ENCODE data around the gene RNF144B. TPM values are rescaled to one million over a fixed set of nuclear protein-coding genes. Genes with fewer than 3 reads are reported as not detected.

RNF144B gene
- total and polyA plus RNA-seq, 10 of the 15 experiments (the other 5 are each of a cell fraction or from before 2014, with no cell fraction given) = 0.03 to 0.18 (median 0.14) TPM

- Histone ChIP-seq H3K9ac (ENCODE audit: control insufficient read depth, insufficient read depth, low read length) (no peak overlapping the region), H3K27ac (ENCODE audit: control insufficient read depth, insufficient read depth) (no peak overlapping the region), H3K4me1 (ENCODE audit: control insufficient read depth, insufficient read depth, low read length) (no peaks in the 10 kb centered on the region), H3K36me3 (ENCODE audit: control insufficient read depth in 2 of 2, insufficient read depth in 2 of 2, low read length in 1 of 2) (no peaks in the 10 kb centered on the region), H3K9me3 (replicated peaks; ENCODE audit: control insufficient read depth, insufficient read depth, low read length) (no peaks in the 10 kb centered on the region), H2AFZ (ENCODE audit: control insufficient read depth, low read depth, low read length) (no peak overlapping the region), H3K27me3 (replicated peaks in 1 of 2; ENCODE audit: control insufficient read depth in 2 of 2, insufficient read depth in 2 of 2, low read length in 1 of 2) (no peaks in the 10 kb centered on the region; a peak in 1 of 4 replicates), H3K4me2 (ENCODE audit: control insufficient read depth, insufficient read depth) (no peak overlapping the region), H3K79me2 (ENCODE audit: control insufficient read depth, insufficient read depth, low read length) (no peaks in the 10 kb centered on the region), H4K20me1 (ENCODE audit: control insufficient read depth, insufficient read depth) (no peaks in the 10 kb centered on the region), H3K4me3 (no peak overlapping the region)
- POLR2A ChIA-PET = no interaction called here
- SMC1A ChIA-PET (ENCODE audit: uncharacterized antibody, unreplicated experiment) = no interaction called here
- RAD21 ChIA-PET (ENCODE audit: unreplicated experiment) = no interaction called here
- CTCF ChIA-PET = no interaction called here
- 0% methylated on average over 2 of the region's 2 CpGs for WGBS (ENCODE audit: insufficient coverage, insufficient replicate concordance, low lambda C conversion rate, missing lambda C conversion rate)
- in situ Hi-C loops (cut with MboI) = no loop called here
- no peak for FAIRE-seq
- no TSS peak for BruUV-seq (replicated peaks)
- intact Hi-C loops (cut with micrococcal nuclease; ENCODE audit: unreplicated experiment) = no loop called here
- ATAC-seq = no peak
- no peak for DNase-seq (ENCODE audit: low read depth, low spot score)
- TF ChIP-seq BACH1 (IDR thresholded peaks at IDR 0.05; ENCODE audit: borderline replicate concordance) (no peak), MTA3 (IDR thresholded peaks at IDR 0.05; ENCODE audit: borderline replicate concordance, low read length) (no peak), ZBTB11 (CRISPR knock-in tag; IDR thresholded peaks at IDR 0.05) (no peak), ZBTB40 (IDR thresholded peaks at IDR 0.05; ENCODE audit: borderline replicate concordance) (no peak), SUPT20H (IDR thresholded peaks at IDR 0.05; ENCODE audit: borderline replicate concordance, control insufficient read depth, low read depth, low read length) (no peak), ZBTB4 (CRISPR knock-in tag; IDR thresholded peaks at IDR 0.05) (no peak), IRF5 (IDR thresholded peaks at IDR 0.05; ENCODE audit: borderline replicate concordance) (no peak), IKZF2 (IDR thresholded peaks at IDR 0.05) (no peak), SREBF2 (IDR thresholded peaks at IDR 0.05; ENCODE audit: low read length) (no peak), SMAD1 (IDR thresholded peaks at IDR 0.05; ENCODE audit: low read depth, partially characterized antibody) (no peak), ATF2 (IDR thresholded peaks at IDR 0.05; ENCODE audit: low read length) (no peak)
These were observed 37.1 kb downstream of the RNF144B start for GRCh38 chr6:18424201-18424600.
